SU-DHL-6 (cell line): Measurements from ENCODE around the gene TRPM3.

Experiments used
- H2AFZ ChIP-seq: fragments of 200-600 bp; sonication (generic); 2 replicates; pipeline ENCODE4 v1.6.1; 2014; ENCODE audit warnings: low read depth, mild to moderate bottlenecking, moderate library complexity, mixed read lengths, antibody characterized with exemption, low read length; ENCODE audit not compliant: severe bottlenecking
- H3F3A ChIP-seq: fragments of 200-600 bp; shearing (Covaris generic); 2 replicates; pipeline ENCODE4 v1.6.0; 2016; ENCODE audit warnings: antibody characterized with exemption, mild to moderate bottlenecking; ENCODE audit not compliant: insufficient read depth
- H3K27ac ChIP-seq: fragments of 200-600 bp; sonication (generic); 2 replicates; pipeline ENCODE4 v1.5.1; 2016; ENCODE audit warnings: low read depth, mild to moderate bottlenecking, low read length, moderate library complexity, mixed read lengths
- H3K27me3 ChIP-seq: fragments of 200-600 bp; sonication (generic), shearing (Covaris generic); 2 replicates; pipeline ENCODE4 v1.6.0; 2014; ENCODE audit warnings: mild to moderate bottlenecking, low read length
- H3K36me3 ChIP-seq: fragments of 200-600 bp; sonication (generic); 2 replicates; pipeline ENCODE4 v1.6.1; 2014; ENCODE audit warnings: mild to moderate bottlenecking, low read length, mixed read lengths
- H3K4me2 ChIP-seq: fragments of 300-600, 200-600 bp; shearing (Covaris generic), sonication (generic); 2 replicates; pipeline ENCODE4 v1.6.0; 2014; ENCODE audit warnings: low read length, low read depth, mild to moderate bottlenecking; ENCODE audit not compliant: poor library complexity, severe bottlenecking
- H3K4me3 ChIP-seq: fragments of 200-600 bp; sonication (generic); 2 replicates; pipeline ENCODE4 v1.5.1; 2014; ENCODE audit warnings: antibody characterized with exemption, low read length, mild to moderate bottlenecking, mixed read lengths; ENCODE audit not compliant: insufficient read depth, poor library complexity, severe bottlenecking
- H3K79me2 ChIP-seq: fragments of 200-600 bp; sonication (generic); 2 replicates; pipeline ENCODE4 v1.6.1; 2014; ENCODE audit warnings: mild to moderate bottlenecking, low read length, moderate library complexity; ENCODE audit not compliant: insufficient read depth
- H3K9ac ChIP-seq: fragments of 200-600 bp; sonication (generic); 2 replicates; pipeline ENCODE4 v1.7.0; 2014; ENCODE audit warnings: mild to moderate bottlenecking, low read length
- H3K9me2 ChIP-seq: fragments of 200-600 bp; sonication (generic); replicated peaks from 2 replicates; pipeline ENCODE4 v1.6.1; 2014; ENCODE audit warnings: low read length; ENCODE audit not compliant: insufficient read depth
- H3K9me3 ChIP-seq: fragments of 200-600 bp; sonication (generic); 2 replicates; pipeline ENCODE4 v1.6.1; 2014; ENCODE audit warnings: low read length, mixed read lengths; ENCODE audit not compliant: insufficient read depth
- H4K20me1 ChIP-seq: fragments of 200-600 bp; sonication (generic); 2 replicates; pipeline ENCODE4 v1.6.1; 2014; ENCODE audit warnings: low read depth, mild to moderate bottlenecking, antibody characterized with exemption, low read length, moderate library complexity, mixed read lengths
- CTCF ChIP-seq: fragments of 200-600 bp; sonication (generic); IDR thresholded peaks from one replicate; pipeline ENCODE4 v1.5.1; 2017; ENCODE audit warnings: antibody characterized with exemption, mild to moderate bottlenecking, low read length, moderate library complexity; ENCODE audit not compliant: insufficient read depth, poor library complexity, severe bottlenecking
- EZH2phosphoT487 ChIP-seq: fragments of 200-600 bp; sonication (generic), shearing (Covaris generic); conservative IDR thresholded peaks from 2 replicates; pipeline ENCODE4 v1.6.1; 2018; ENCODE audit warnings: mild to moderate bottlenecking, antibody characterized with exemption, low read length, moderate library complexity, mixed read lengths

TRPM3 gene

DNA sequence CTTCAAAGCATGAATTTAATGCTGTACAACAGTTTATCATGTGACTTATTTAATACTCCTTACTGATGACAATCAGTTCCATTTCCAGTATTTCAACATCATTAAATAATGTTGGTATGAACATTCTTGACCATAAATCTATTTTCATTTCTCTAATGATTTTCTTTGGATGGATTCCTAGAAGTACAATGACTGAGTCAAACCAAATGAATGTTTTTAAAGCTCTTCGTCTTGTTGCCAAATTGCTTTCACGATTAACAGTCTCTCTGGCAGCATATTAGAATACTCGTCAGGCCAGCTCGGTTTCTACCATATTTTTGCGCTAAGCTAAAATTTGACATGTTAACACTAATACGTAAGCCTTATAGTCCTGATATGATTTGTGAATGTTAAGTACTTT is 197.0 kb downstream of the TRPM3 start:
- Histone ChIP-seq H3F3A (no peaks in the 10 kb centered on the region), H3K9me2 (no peaks in the 10 kb centered on the region), H2AFZ (no peak overlapping the region), H4K20me1 (no peaks in the 10 kb centered on the region), H3K4me3 (no peak overlapping the region), H3K4me2 (no peak overlapping the region), H3K27me3 (no peaks in the 10 kb centered on the region), H3K9ac (no peak overlapping the region), H3K9me3 (no peaks in the 10 kb centered on the region), H3K36me3 (no peaks in the 10 kb centered on the region), H3K27ac (no peak overlapping the region), H3K79me2 (no peaks in the 10 kb centered on the region)
- TF ChIP-seq CTCF (no peak), EZH2phosphoT487 (no peak)

DNA sequence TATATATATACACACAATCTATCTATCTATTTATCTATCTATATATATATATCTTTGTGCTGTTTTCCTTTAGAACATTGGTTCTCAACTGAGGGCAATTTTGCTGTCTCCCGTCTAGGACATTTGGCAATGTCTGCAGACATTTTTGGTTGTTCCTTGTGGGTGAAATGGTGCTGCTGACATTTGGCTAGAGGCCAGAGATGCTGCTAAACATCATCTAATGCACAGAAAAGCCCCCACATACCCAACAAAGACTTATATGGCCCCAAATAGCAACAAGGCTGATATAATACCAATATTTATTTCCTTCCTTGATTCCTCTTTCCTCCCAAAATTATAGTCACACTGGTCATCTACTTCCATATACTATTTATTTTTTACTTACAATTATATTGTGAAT is 197.5 kb downstream of the TRPM3 start:
- H3K4me3 ChIP-seq = no peak overlapping the region
- no peak overlapping the region for H3K27ac ChIP-seq
- no peak overlapping the region for H2AFZ ChIP-seq
- no peaks in the 10 kb centered on the region for H3K9me3 ChIP-seq
- H3K27me3 ChIP-seq = no peaks in the 10 kb centered on the region
- H3K9me2 ChIP-seq = no peaks in the 10 kb centered on the region
- H3F3A ChIP-seq = no peaks in the 10 kb centered on the region
- TF ChIP-seq EZH2phosphoT487 (no peak), CTCF (no peak)
- H3K9ac ChIP-seq = no peak overlapping the region
- H3K4me2 ChIP-seq = no peak overlapping the region
- no peaks in the 10 kb centered on the region for H4K20me1 ChIP-seq
- no peaks in the 10 kb centered on the region for H3K36me3 ChIP-seq
- no peaks in the 10 kb centered on the region for H3K79me2 ChIP-seq

GRCh38 chr9:70921136-70921535 is 200.3 kb downstream of the TRPM3 start:
- H3K9ac ChIP-seq = no peak overlapping the region
- H3K4me2 ChIP-seq = no peak overlapping the region
- no peaks in the 10 kb centered on the region for H3K27me3 ChIP-seq
- no peaks in the 10 kb centered on the region for H3F3A ChIP-seq
- TF ChIP-seq EZH2phosphoT487 = no peak
- no peak for TF ChIP-seq CTCF
- H2AFZ ChIP-seq = no peak overlapping the region
- no peaks in the 10 kb centered on the region for H4K20me1 ChIP-seq
- H3K79me2 ChIP-seq = no peaks in the 10 kb centered on the region
- no peaks in the 10 kb centered on the region for H3K36me3 ChIP-seq
- H3K9me2 ChIP-seq = no peaks in the 10 kb centered on the region
- no peak overlapping the region for H3K27ac ChIP-seq
- H3K4me3 ChIP-seq = no peak overlapping the region
- no peaks in the 10 kb centered on the region for H3K9me3 ChIP-seq

DNA sequence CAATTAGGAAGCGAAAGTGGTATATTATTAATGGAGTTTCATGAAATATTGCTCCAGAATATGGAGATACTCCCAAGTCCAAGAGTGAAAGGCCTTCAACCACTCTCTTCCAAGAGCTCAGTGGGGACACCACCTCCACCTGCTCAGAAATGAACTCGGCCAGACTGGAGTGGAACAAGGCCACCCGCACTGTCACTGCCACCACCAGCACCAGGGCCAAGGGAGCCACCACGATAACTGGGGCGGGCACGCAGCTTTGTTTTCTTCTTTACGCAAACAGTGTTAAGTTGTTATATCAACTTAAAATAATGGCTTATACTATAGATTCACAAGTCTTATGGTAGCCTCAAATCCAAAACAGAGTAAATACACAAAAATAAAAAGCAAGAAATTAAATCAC is 204.1 kb downstream of the TRPM3 start:
- Histone ChIP-seq H3K9me2 (no peaks in the 10 kb centered on the region), H3F3A (no peaks in the 10 kb centered on the region), H4K20me1 (no peaks in the 10 kb centered on the region), H3K4me2 (no peak overlapping the region), H3K27ac (no peak overlapping the region), H3K9ac (no peak overlapping the region), H3K27me3 (no peaks in the 10 kb centered on the region), H3K79me2 (no peaks in the 10 kb centered on the region), H3K4me3 (no peak overlapping the region), H3K36me3 (no peaks in the 10 kb centered on the region), H2AFZ (no peak overlapping the region), H3K9me3 (no peaks in the 10 kb centered on the region)
- TF ChIP-seq CTCF (no peak), EZH2phosphoT487 (no peak)
